Vagina (tissue), 2 donors: Measurements from ENCODE around the gene LRRC4C. TPM values are rescaled to one million over a fixed set of nuclear protein-coding genes. Genes with fewer than 3 reads are reported as not detected.

Experiments used
- DNase-seq, 2 donors: peaks; one replicate each; pipeline ENCODE4 v3.0.0-alpha.2; 2017; ENCODE audit errors: extremely low spot score in 2 of 2
- H3K27ac ChIP-seq: fragments of 200-600 bp; sonication (generic); one replicate; pipeline ENCODE4 v1.5.1; 2019
- H3K27me3 ChIP-seq: fragments of 200-600 bp; sonication (generic); one replicate; pipeline ENCODE4 v1.5.1; 2019
- H3K36me3 ChIP-seq, 2 donors: fragments of 200-600 bp; sonication (generic); one replicate each; pipeline ENCODE4 v1.5.1; 2017 to 2019
- H3K4me1 ChIP-seq: fragments of 200-600 bp; sonication (generic); one replicate; pipeline ENCODE4 v1.5.1; 2019
- H3K4me3 ChIP-seq, 2 donors: fragments of 200-600 bp; sonication (generic); 1 replicate in 1 of 2; 2 replicates in 1 of 2; pipeline ENCODE4 v1.5.1; 2016 to 2019
- H3K9me3 ChIP-seq: fragments of 200-600 bp; sonication (generic); one replicate; pipeline ENCODE4 v1.5.1; 2019
- POLR2A ChIP-seq, 2 donors: fragments of 450-650 bp; IDR thresholded peaks; one replicate each; pipeline ENCODE4 v1.6.1; 2017; ENCODE audit warnings: antibody characterized with exemption in 2 of 2, mild to moderate bottlenecking in 2 of 2, moderate library complexity in 2 of 2
- POLR2AphosphoS5 ChIP-seq, 2 donors: sonication (generic); formaldehyde crosslinking; IDR thresholded peaks; one replicate each; pipeline ENCODE4 v1.9.0; 2017; ENCODE audit warnings: antibody characterized with exemption in 2 of 2, mild to moderate bottlenecking in 2 of 2, low read depth in 1 of 2; ENCODE audit not compliant: insufficient read depth in 1 of 2
- intact Hi-C: fragments of 100-400 bp; cut with DNase I; formaldehyde crosslinking; loops from one replicate; pipeline ENCODE4 v1.15.1; 2023
- total RNA-seq: library from RNA; depleted of rRNA; stranded (reverse); fragments of >200 nt; gene quantifications from one replicate; pipeline ENCODE4 v1.2.3, GENCODE V29; 2016
- TF ChIP-seq, protein P1 (sequence below), 3 experiments: fragments of 450-650 bp in 2 of 3; fragments of 200-600 bp in 1 of 3; sonication (generic) in 1 of 3; IDR thresholded peaks; one replicate each; pipeline ENCODE4 v1.5.1; 2017 to 2019; ENCODE audit warnings: antibody characterized with exemption in 3 of 3, mild to moderate bottlenecking in 2 of 3, moderate library complexity in 2 of 3

LRRC4C gene
- total RNA-seq, 1 donor from 2014 or later = 5.6 TPM

DNA sequence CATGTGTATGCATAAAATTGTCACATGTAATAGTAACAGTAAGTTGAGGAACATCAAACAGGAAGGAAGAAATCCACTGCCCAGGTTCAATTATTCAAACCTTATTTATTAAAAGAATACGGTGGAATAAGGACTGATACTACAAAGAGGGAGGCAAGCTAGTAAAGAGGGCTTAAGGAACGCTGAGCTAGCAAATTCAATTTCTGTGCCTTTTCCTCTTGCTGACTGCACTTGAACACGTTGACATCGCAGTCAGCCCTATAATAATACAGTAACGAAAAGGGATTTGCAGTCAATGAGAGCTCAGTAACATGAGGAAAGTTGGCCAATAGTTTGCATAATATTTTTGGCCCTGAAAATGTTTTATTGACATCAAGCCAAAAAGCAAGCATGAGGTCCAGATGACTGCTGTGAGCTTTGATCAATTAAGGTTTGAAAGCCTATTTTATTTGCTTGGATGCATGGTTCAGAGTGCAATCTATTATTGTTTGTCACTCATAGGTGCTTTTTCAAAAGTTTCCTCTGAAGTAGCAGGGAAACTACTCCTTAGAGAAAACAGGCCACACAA is 861.8 kb downstream of the LRRC4C start:
- no peaks in the 10 kb centered on the region for H3K9me3 ChIP-seq
- no peaks in the 10 kb centered on the region for H3K36me3 ChIP-seq
- no peaks in the 10 kb centered on the region for H3K27me3 ChIP-seq
- intact Hi-C loops = no loop called here
- TF ChIP-seq, protein P1, sequence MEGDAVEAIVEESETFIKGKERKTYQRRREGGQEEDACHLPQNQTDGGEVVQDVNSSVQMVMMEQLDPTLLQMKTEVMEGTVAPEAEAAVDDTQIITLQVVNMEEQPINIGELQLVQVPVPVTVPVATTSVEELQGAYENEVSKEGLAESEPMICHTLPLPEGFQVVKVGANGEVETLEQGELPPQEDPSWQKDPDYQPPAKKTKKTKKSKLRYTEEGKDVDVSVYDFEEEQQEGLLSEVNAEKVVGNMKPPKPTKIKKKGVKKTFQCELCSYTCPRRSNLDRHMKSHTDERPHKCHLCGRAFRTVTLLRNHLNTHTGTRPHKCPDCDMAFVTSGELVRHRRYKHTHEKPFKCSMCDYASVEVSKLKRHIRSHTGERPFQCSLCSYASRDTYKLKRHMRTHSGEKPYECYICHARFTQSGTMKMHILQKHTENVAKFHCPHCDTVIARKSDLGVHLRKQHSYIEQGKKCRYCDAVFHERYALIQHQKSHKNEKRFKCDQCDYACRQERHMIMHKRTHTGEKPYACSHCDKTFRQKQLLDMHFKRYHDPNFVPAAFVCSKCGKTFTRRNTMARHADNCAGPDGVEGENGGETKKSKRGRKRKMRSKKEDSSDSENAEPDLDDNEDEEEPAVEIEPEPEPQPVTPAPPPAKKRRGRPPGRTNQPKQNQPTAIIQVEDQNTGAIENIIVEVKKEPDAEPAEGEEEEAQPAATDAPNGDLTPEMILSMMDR (IDR thresholded peaks at IDR 0.05) = no peak
- TF ChIP-seq POLR2A (IDR thresholded peaks at IDR 0.05) = no peak
- TF ChIP-seq POLR2AphosphoS5 (IDR thresholded peaks at IDR 0.05; ENCODE audit: insufficient read depth in 1 of 2, low read depth in 1 of 2) = no peak
- no peaks in the 10 kb centered on the region for H3K4me1 ChIP-seq
- DNase-seq = no peak
- no peak overlapping the region for H3K4me3 ChIP-seq
- no peak overlapping the region for H3K27ac ChIP-seq

DNA sequence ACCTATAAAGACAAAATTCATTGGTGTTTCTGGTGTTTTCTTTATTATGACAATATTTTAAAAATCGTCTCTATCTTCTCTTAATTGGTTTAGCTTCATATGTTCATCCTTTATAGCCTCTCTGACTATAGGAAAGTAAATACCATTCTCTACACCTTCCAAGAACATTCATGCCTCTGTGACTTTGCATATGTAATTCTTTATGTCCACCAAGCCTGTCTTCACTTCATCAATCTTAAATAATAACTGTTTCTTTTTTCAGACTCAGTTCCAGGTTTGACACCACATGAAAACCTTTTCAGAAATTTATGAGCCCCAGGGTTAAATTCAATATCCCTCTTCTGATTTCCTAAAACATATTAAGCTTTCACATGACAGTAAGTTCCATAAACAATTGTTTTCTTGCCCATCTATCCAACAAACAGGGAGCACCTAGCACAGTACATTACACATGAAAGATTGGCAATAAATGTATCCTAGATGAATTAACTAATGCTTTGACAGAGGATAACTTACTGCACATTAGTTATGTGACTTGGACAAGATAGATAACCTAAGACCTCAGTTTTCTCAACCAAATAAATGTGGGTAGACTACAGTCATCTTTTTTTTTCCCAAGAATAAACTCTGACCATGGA is 886.1 kb downstream of the LRRC4C start:
- DNase-seq = no peak
- H3K4me3 ChIP-seq = no peak overlapping the region
- intact Hi-C loops = no loop called here
- no peaks in the 10 kb centered on the region for H3K27me3 ChIP-seq
- H3K27ac ChIP-seq = no peak overlapping the region
- no peak for TF ChIP-seq POLR2A (IDR thresholded peaks at IDR 0.05)
- TF ChIP-seq, protein P1 (IDR thresholded peaks at IDR 0.05) = no peak
- no peak for TF ChIP-seq POLR2AphosphoS5 (IDR thresholded peaks at IDR 0.05; ENCODE audit: insufficient read depth in 1 of 2, low read depth in 1 of 2)
- H3K36me3 ChIP-seq = no peaks in the 10 kb centered on the region
- H3K4me1 ChIP-seq = no peaks in the 10 kb centered on the region
- no peaks in the 10 kb centered on the region for H3K9me3 ChIP-seq

DNA sequence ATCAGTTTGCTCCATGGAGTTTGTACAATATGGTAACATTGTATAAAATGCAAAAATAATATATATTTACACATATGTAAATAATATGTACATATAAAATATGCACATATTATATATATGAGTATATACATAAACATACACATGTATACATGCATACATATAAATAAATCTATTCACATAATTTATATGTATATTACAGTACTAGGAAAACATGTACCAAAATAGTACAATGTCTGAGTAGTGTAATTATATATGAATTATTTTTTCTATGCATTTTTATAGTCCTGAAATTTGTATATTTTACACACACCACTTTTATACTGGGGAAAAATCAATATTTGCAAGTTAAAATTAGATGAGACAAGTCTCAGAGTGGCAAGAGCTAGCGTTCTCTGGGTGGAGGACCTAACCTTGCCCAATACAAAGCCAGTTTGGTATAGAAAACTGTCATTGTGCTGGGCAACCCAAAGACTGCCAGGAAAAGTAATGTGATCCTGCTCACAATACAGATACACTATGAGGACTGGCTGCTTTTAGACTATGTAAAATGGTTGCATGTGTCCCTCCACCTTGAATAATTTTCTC is 889.4 kb downstream of the LRRC4C start:
- no peak for DNase-seq
- intact Hi-C loops = no loop called here
- TF ChIP-seq POLR2A (IDR thresholded peaks at IDR 0.05) (no peak), POLR2AphosphoS5 (IDR thresholded peaks at IDR 0.05; ENCODE audit: insufficient read depth in 1 of 2, low read depth in 1 of 2) (no peak)
- TF ChIP-seq, protein P1 (IDR thresholded peaks at IDR 0.05) = no peak
- no peaks in the 10 kb centered on the region for H3K4me1 ChIP-seq
- no peaks in the 10 kb centered on the region for H3K9me3 ChIP-seq
- no peak overlapping the region for H3K27ac ChIP-seq
- H3K36me3 ChIP-seq = no peaks in the 10 kb centered on the region
- H3K27me3 ChIP-seq = no peaks in the 10 kb centered on the region
- H3K4me3 ChIP-seq = no peak overlapping the region

DNA sequence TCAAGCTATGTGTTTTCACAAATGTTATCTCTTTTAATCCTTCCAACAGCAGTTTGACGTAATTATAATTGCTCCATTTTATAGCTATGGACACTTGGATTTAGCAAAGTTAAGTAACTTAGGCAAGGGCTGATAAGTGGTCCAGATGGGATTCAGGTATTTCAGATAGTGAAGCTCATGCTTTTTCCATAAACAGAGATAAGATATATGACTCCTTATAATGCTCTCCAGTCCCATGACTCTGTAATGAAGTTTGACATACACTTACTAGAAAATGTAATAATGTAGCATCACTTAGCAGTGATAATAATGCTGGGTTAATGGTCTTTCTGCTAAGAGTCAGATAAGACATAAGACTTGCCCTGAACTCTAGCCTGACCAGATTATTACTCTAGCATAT is 892.1 kb downstream of the LRRC4C start:
- no peaks in the 10 kb centered on the region for H3K4me1 ChIP-seq
- H3K27ac ChIP-seq = no peak overlapping the region
- H3K36me3 ChIP-seq = no peaks in the 10 kb centered on the region
- TF ChIP-seq, protein P1 (IDR thresholded peaks at IDR 0.05) = no peak
- no peak for TF ChIP-seq POLR2A (IDR thresholded peaks at IDR 0.05)
- TF ChIP-seq POLR2AphosphoS5 (IDR thresholded peaks at IDR 0.05; ENCODE audit: insufficient read depth in 1 of 2, low read depth in 1 of 2) = no peak
- DNase-seq = no peak
- H3K27me3 ChIP-seq = no peaks in the 10 kb centered on the region
- intact Hi-C loops = no loop called here
- no peak overlapping the region for H3K4me3 ChIP-seq
- H3K9me3 ChIP-seq = no peaks in the 10 kb centered on the region

DNA sequence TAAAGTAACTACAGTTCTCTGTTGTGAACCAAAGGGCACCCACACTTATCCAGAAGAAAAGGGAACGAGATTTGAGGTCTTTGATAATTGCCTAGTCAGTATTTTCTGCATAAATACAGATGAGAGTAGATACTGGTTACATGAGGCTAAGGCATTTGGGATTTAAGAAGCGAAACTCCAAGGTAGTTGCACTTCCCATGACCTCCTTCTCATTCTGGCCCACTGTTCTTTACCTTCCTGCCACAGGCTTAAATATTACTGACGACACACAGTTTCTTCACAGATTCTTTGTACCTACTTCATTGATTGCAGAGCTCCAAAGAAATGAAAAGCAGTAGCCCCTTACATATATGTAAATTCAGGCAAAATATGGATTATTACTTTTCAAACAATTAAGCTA is 915.3 kb downstream of the LRRC4C start:
- no peaks in the 10 kb centered on the region for H3K27me3 ChIP-seq
- H3K36me3 ChIP-seq = no peaks in the 10 kb centered on the region
- H3K9me3 ChIP-seq = no peaks in the 10 kb centered on the region
- H3K4me3 ChIP-seq = no peak overlapping the region
- no peaks in the 10 kb centered on the region for H3K4me1 ChIP-seq
- H3K27ac ChIP-seq = no peak overlapping the region
- TF ChIP-seq POLR2AphosphoS5 (IDR thresholded peaks at IDR 0.05; ENCODE audit: insufficient read depth in 1 of 2, low read depth in 1 of 2) = no peak
- TF ChIP-seq, protein P1 (IDR thresholded peaks at IDR 0.05) = no peak
- no peak for TF ChIP-seq POLR2A (IDR thresholded peaks at IDR 0.05)
- DNase-seq = no peak
- intact Hi-C loops = no loop called here
